Chondrocyte (in vitro differentiated cells): ENCODE data around the gene CNTN6. TPM values are rescaled to one million over a fixed set of nuclear protein-coding genes. Genes with fewer than 3 reads are reported as not detected.

Source experiments
- DNase-seq: peaks from one replicate; pipeline ENCODE4 v3.0.0; 2021; ENCODE audit warnings: mixed read lengths, low spot score
- H3K27ac Mint-ChIP-seq: one replicate; pipeline ENCODE4 v1.8.0; 2021; ENCODE audit warnings: mild to moderate bottlenecking, moderate library complexity, mixed read lengths; ENCODE audit not compliant: unreplicated experiment
- H3K27me3 Mint-ChIP-seq: 2 replicates; pipeline ENCODE4 v1.8.0; 2021; ENCODE audit warnings: low read depth, mixed read lengths
- H3K36me3 Mint-ChIP-seq: 2 replicates; pipeline ENCODE4 v1.8.0; 2021; ENCODE audit warnings: low read depth, mixed read lengths
- H3K4me1 Mint-ChIP-seq: 2 replicates; pipeline ENCODE4 v1.8.0; 2021; ENCODE audit warnings: low read depth, mild to moderate bottlenecking, mixed read lengths
- H3K4me3 Mint-ChIP-seq: one replicate; pipeline ENCODE4 v1.8.0; 2021; ENCODE audit warnings: mild to moderate bottlenecking, moderate library complexity, mixed read lengths; ENCODE audit not compliant: unreplicated experiment
- H3K9me3 Mint-ChIP-seq: 2 replicates; pipeline ENCODE4 v1.8.0; 2021; ENCODE audit warnings: low read depth, mixed read lengths
- total RNA-seq: library from RNA; stranded (reverse); gene quantifications from 3 replicates; pipeline ENCODE4 v1.2.1, GENCODE V29; 2021
- TF ChIP-seq, protein P1 (sequence below): fragments of 200-600 bp; sonication (generic); IDR thresholded peaks from 2 replicates; pipeline ENCODE4 v1.5.0; 2021; ENCODE audit warnings: antibody characterized with exemption, mild to moderate bottlenecking, moderate library complexity

The CNTN6 gene
- total RNA-seq, 1 donor from 2014 or later: 2.2 TPM

- no peak for DNase-seq
- Mint-ChIP-seq H3K9me3 (no peaks in the 10 kb centered on the region), H3K4me1 (no peaks in the 10 kb centered on the region), H3K27ac (no peak overlapping the region), H3K4me3 (no peak overlapping the region), H3K27me3 (no peaks in the 10 kb centered on the region), H3K36me3 (no peaks in the 10 kb centered on the region)
- TF ChIP-seq, protein P1, sequence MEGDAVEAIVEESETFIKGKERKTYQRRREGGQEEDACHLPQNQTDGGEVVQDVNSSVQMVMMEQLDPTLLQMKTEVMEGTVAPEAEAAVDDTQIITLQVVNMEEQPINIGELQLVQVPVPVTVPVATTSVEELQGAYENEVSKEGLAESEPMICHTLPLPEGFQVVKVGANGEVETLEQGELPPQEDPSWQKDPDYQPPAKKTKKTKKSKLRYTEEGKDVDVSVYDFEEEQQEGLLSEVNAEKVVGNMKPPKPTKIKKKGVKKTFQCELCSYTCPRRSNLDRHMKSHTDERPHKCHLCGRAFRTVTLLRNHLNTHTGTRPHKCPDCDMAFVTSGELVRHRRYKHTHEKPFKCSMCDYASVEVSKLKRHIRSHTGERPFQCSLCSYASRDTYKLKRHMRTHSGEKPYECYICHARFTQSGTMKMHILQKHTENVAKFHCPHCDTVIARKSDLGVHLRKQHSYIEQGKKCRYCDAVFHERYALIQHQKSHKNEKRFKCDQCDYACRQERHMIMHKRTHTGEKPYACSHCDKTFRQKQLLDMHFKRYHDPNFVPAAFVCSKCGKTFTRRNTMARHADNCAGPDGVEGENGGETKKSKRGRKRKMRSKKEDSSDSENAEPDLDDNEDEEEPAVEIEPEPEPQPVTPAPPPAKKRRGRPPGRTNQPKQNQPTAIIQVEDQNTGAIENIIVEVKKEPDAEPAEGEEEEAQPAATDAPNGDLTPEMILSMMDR: peak; percentile 51
These were observed 158.6 kb downstream of the CNTN6 start for GRCh38 chr3:1251282-1252060.

GRCh38 chr3:1252061-1252430 is 159.2 kb downstream of the CNTN6 start:
- Mint-ChIP-seq H3K4me3 (no peak overlapping the region), H3K27me3 (no peaks in the 10 kb centered on the region), H3K36me3 (no peaks in the 10 kb centered on the region), H3K27ac (no peak overlapping the region), H3K9me3 (no peaks in the 10 kb centered on the region), H3K4me1 (no peaks in the 10 kb centered on the region)
- TF ChIP-seq, protein P1: no peak
- no peak for DNase-seq

DNA sequence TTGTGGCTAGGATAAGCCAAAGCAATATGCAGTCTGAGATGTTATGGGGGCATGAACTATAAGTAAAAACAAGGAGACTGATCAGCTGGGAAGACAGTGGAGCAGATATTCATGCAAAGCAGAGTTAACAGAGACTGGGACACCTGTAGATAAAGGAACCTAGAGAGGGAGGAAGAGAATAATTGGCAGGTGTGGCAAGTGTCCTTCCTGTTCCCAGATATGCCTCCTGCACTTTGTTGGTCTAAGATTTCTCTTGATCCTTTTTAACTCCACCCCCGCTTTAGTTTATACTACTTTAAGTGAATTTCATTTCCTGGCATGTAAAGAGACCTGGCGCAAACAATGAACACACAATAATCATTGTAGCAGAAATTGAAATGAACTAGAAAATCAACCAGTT is 169.4 kb downstream of the CNTN6 start:
- peaks cover 2% of the 10 kb centered on the region for H3K4me1 Mint-ChIP-seq
- H3K9me3 Mint-ChIP-seq: peaks cover 5% of the 10 kb centered on the region
- TF ChIP-seq, protein P1: no peak
- no peak overlapping the region for H3K4me3 Mint-ChIP-seq
- no peak for DNase-seq
- no peaks in the 10 kb centered on the region for H3K27me3 Mint-ChIP-seq
- no peak overlapping the region for H3K27ac Mint-ChIP-seq
- no peaks in the 10 kb centered on the region for H3K36me3 Mint-ChIP-seq

DNA sequence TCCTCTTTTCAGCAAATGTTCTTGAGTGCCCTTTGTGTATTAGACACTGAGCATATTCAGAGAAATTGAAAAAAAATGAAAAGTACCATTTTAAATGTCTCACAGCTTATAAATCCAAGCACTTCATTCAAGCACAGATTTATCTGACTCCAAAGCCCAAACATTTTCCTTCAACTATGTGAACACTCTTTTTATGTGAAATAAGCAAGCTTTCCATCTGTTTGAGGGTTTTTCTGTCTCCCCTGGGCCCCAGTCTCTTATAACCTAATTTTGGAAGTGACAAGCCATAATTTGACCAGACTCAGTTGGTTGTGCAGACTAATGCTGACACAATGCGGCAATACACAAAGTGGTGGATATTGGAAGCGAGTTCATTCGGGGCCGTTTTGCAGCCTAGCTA is 170.3 kb downstream of the CNTN6 start:
- H3K4me3 Mint-ChIP-seq: no peak overlapping the region
- peaks cover 5% of the 10 kb centered on the region for H3K9me3 Mint-ChIP-seq
- TF ChIP-seq, protein P1: no peak
- H3K27me3 Mint-ChIP-seq: no peaks in the 10 kb centered on the region
- H3K4me1 Mint-ChIP-seq: peaks cover 9% of the 10 kb centered on the region
- H3K36me3 Mint-ChIP-seq: no peaks in the 10 kb centered on the region
- no peak overlapping the region for H3K27ac Mint-ChIP-seq
- no peak for DNase-seq

DNA sequence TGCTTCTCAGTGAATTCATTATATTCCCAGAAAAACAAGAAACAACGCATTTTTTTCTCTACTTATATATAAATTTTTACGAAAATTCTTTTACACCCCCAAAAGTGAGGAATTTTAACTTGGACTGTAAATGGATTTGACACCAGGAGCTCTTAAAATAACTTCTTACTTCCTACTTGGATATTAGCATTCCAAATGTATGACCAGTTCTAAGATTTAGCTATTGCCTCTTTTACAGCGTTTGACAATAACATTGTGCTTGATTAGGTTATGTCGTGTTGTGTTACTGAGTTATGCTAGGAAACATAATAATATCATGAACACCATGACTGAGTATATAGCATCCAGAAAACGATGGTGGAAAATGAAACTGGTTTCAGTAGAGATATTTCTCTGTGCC is 177.0 kb downstream of the CNTN6 start:
- H3K27ac Mint-ChIP-seq: no peak overlapping the region
- no peaks in the 10 kb centered on the region for H3K36me3 Mint-ChIP-seq
- peaks cover 30% of the 10 kb centered on the region for H3K4me1 Mint-ChIP-seq
- TF ChIP-seq, protein P1: no peak
- DNase-seq: no peak
- peaks cover 2% of the 10 kb centered on the region for H3K9me3 Mint-ChIP-seq
- no peaks in the 10 kb centered on the region for H3K27me3 Mint-ChIP-seq
- H3K4me3 Mint-ChIP-seq: no peak overlapping the region
